ENCODE results near the gene CCDC127.
"Not testable (repeated sequence)": the region's sequence is repeated elsewhere in the genome, so short reads cannot be mapped to it uniquely, and the experiment has no call there.

CCDC127 gene, protein sequence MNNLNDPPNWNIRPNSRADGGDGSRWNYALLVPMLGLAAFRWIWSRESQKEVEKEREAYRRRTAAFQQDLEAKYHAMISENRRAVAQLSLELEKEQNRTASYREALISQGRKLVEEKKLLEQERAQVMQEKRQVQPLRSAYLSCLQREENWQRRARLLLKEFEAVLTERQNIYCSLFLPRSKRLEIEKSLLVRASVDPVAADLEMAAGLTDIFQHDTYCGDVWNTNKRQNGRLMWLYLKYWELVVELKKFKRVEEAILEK

DNA sequence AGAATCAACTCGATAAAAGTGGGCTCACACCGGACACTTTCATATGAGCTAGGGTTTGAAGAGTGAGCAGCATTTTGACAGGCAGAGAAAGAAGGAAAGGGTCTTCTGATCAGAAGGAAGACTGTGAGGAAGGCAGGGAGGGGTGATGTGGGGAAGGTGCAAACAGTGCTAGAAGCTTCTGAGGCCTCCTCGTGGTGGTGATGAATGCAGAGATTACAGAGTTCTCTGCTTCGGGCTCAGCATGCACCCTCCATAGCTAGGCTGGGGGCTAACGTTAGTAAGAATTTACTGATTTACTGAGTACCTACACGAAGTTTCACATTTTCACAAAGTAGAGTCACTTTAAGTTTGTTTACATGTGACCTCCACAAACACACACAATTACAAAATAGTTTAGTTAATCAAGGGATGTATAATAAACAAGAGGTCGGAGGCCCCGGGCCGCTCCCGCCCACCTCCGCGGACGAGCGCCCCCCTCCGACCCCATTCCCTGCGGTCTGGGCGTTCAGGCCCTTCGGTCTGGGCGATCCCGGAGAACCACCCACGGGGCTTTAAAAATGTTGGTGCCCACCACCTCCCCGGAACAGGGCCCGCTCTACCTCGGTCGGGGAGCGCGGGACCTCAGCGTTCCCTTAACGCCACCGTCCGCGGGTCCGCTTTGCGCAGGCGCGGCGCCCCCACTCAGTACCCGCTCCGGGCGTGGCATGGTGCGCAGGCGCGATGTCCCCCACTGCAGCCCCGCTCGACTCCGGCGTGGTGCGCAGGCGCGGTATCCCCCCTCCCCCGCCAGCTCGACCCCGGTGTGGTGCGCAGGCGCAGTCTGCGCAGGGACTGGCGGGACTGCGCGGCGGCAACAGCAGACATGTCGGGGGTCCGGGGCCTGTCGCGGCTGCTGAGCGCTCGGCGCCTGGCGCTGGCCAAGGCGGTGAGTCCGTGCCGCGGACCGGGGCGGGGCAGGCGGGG lies at the start of gene CCDC127, which contains the start of gene SDHA:
Gene CCDC127 (minus strand): TSS at position 660 of the 963 bp plus-strand sequence. CDS start 1,304 bp downstream, outside the sequence.
Gene SDHA (plus strand): TSS at position 827 of the 963 bp plus-strand sequence. CDS start 36 bp downstream, at position 863.
- peak; percentile 86 for DNase-seq (ENCODE audit: low spot score)

DNA sequence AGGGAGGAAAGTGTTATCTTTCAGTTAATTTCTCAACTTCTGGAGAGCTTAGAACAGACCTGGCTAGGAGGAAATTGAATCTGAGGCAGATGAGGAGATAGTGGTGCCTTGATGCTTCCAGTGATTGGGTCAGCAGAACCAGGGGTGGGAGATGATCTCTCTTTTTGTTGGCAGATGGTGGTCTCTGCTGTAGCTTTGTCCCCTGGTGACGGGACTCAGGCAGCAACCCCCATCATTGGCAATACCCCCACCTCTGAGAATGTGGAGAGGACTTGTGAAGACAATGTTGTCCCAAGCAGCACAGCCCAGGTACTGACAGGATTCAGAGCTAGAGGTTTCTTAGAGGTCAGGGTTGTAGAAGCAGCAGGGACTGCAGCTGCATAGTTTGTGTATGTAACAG lies 49.8 kb upstream of the CCDC127 start:
- DNase-seq (ENCODE audit: low spot score), result no peak

DNA sequence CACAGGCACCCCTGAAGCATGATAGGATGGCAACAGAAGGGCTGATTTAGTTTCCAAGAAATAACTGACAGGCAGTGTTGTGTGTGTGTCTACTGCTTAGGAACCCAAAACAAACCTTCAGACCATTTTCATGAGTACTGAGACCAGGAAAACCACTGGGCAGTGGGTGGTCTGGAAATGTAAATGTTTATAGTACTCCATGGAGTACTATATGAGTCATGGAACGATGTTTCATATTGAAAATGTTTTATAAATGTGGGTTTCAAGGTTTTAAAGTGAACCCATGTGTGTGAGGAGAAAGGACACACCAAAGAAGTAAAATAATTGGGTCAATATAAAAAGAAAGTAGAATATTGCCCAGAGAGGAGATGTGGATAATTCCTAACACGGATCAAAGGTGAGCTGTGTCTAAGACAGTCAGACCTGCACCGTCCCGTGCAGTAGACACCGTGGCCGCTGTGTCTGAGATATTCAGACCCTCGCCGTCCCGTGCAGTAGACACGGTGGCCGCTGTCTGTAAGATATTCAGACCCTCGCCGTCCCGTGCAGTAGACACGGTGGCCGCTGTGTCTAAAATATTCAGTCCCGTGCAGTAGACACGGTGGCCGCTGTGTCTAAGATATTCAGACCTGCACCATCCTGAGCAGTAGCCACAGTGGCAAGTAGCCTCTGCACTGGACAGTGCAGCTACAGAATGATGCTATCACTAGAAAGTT lies 48.5 kb upstream of the CCDC127 start:
- not testable (repeated sequence) for DNase-seq (ENCODE audit: low spot score)

DNA sequence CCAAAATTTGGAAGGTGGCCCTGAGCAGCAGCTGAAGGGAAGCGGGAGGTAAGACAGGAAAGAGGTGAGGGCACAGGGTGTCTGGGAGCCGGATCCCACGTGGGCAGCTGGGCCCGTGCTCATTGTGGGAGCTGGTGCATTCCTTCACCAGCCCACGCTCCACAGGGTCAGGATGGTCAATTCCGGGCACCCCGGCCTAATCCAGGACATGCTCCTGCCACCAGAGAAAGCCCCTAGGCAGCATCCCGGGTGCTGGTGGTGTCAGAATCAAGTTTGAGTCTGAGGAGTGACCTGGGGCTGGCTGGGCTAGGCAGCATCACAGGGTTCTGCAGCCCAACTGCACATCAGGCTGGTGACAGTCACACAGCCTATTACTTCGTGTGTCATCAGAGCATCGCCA lies 46.4 kb upstream of the CCDC127 start:
- DNase-seq (ENCODE audit: low spot score), result no peak

DNA sequence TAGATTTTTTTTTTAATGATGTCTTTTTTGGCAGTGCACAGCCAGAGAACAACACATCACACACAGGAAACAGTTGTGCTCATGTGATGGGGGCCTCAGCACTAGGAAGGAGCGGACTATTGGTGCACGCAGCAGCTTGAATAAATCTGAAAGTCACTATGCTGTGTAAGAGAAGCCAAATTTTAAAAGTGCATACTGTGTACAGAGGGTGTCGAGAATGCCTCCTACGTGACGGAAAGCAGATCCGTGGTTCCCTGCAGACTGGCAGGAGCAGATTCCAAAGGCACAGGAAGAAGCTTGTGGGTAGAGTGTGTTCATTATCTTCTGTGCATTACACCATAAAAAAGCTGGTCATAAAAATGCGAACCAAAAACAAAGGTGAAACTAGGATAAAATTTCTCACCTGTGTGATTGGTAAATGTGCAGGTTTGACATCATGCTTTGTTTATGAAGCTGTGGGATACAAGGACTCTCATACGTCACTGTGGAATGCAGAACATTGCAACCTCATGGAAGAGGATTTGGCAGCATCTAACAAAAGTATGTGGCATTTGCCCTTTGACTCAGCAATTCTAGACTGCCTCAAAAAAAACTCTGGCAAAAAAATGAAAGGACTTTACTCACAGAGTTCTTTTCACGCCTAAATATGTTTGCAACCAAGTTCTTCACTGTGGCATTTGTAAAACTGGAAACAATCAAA lies 45.5 kb upstream of the CCDC127 start:
- DNase-seq (ENCODE audit: low spot score), result not testable (repeated sequence)

DNA sequence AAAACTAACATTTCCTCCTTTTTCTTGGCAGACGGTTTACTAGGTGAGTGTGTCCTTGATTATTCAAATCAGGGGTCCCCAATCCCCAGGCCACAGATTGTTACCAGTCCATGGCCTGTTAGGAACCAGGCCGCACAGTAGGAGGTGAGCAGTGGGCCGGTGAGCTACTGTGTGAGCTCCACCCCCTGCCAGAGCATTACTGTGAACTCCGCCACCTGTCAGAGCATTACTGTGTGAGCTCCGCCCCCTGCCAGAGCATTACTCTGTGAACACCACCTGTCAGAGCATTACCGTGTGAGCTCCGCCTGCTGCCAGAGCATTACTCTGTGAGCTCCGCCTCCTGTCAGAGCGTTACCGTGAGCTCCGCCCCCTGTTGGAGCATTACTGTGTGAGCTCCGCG lies 39.2 kb upstream of the CCDC127 start:
- DNase-seq (ENCODE audit: low spot score), result no peak

DNA sequence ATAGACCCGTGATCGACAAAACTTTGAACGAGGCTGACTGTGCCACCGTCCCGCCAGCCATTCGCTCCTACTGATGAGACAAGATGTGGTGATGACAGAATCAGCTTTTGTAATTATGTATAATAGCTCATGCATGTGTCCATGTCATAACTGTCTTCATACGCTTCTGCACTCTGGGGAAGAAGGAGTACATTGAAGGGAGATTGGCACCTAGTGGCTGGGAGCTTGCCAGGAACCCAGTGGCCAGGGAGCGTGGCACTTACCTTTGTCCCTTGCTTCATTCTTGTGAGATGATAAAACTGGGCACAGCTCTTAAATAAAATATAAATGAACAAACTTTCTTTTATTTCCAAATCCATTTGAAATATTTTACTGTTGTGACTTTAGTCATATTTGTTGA lies 38.4 kb upstream of the CCDC127 start:
- DNase-seq (ENCODE audit: low spot score), result not testable (repeated sequence)

DNA sequence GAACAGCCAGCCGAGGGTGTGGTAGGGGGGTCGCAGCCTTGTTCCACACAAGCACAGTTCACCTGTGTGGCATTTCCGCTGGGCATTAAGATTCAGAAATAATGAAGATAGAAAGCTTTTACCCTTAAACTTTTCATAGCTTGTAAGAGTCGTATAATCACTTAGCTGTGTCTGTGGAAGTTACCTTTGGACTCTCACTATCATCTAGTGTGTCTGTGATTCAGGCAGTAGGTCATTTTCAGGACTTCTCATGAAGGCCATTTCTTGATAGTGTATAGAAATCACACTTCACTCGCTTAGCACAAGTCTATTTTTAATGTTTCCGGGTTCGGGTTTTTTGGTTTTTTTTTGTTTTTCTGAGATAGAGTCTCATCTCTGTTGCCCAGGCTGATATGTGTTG lies 37.2 kb upstream of the CCDC127 start:
- DNase-seq (ENCODE audit: low spot score), result not testable (repeated sequence)

DNA sequence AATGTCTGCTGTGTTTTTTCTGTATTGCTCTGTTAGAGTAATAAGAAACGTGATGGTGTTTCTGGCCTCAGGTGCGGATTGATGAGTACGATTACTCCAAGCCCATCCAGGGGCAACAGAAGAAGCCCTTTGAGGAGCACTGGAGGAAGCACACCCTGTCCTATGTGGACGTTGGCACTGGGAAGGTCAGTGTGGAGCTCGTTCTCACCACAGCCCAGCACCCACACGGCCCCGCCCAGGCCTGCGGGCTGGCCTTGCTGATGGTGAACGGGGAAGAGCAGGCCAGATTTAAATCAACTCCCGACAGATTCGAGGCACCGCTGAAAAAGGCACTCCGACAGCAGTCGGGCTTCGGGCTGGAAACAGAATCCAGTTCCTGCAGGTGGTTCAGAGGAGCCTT lies 36.4 kb upstream of the CCDC127 start:
- DNase-seq (ENCODE audit: low spot score), result not testable (repeated sequence)

DNA sequence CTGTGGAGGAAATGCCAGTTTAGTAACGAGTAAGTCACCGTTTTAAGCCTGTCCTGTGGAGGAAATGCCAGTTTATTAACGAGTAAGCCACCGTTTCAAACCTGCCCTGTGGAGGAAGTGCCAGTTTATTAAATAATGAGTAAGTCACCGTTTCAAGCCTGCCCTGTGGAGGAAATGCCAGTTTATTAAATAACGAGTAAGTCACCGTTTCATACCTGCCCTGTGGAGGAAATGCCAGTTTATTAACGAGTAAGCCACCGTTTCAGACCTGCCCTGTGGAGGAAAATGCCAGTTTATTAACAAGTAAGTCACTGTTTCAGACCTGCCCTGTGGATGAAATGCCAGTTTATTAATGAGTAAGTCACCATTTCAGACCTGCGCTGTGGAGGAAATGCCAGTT lies 34.6 kb upstream of the CCDC127 start:
- no peak for DNase-seq (ENCODE audit: low spot score)

DNA sequence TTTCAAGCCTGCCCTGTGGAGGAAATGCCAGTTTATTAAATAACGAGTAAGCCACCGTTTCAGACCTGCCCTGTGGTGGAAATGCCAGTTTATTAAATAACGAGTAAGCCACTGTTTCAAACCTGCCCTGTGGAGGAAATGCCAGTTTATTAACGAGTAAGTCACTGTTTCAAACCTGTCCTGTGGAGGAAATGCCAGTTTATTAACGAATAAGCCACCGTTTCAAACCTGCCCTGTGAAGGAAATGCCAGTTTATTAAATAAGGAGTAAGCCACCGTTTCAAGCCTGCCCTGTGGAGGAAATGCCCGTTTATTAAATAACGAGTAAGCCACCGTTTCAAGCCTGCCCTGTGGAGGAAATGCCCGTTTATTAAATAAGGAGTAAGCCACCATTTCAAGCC lies 34.0 kb upstream of the CCDC127 start:
- DNase-seq (ENCODE audit: low spot score), result not testable (repeated sequence)

DNA sequence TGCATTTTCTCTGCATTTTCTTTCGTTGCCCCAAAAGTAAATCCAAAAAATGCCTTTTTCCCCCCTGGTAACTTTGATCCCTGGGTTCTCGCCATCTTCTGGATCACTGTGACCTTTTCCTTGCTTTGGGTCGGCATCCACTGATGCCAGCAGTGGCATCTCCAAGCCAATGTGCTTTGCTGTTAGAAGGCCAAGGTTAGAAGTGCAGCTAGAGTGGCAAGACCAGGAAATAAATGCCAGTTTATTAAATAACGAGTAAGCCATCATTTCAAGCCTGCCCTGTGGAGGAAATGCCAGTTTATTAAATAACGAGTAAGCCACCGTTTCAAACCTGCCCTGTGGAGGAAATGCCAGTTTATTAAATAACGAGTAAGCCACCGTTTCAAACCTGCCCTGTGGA lies 33.6 kb upstream of the CCDC127 start:
- DNase-seq (ENCODE audit: low spot score), result not testable (repeated sequence)

DNA sequence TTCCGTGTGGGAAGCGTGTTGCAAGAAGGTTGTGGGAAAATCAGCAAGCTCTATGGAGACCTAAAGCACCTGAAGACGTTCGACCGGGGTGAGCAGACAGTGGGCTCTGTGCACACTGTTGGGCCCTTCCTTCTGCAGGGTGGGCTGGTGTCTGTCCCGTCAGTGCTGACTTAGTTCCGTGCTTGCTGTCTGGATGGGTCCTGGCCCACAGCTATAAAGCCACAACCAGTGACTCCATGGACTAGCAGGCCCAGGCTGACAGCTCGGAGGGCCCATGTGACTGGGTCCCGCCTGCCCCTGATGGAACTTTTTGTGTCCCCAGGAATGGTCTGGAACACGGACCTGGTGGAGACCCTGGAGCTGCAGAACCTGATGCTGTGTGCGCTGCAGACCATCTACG lies 33.1 kb upstream of the CCDC127 start:
- not testable (repeated sequence) for DNase-seq (ENCODE audit: low spot score)

DNA sequence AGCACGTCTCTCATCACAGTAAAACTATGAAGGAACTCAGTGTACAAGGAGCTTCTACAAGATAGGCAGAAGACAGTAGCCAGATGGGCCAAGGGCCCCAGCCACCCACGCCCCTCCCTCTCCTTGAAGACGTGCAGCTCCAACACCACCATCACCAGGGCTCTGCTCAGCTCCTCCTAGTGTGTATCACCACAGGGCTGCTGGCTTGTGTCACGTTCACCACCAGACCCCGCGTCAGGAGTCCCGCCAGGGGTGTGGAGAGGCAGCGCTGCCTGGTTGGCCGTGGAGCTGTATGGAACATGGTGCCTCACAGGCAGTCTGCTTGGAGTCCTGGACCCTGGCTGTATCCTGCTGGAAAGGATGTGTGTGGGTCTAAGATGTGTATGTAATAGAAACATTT lies 32.4 kb upstream of the CCDC127 start:
- not testable (repeated sequence) for DNase-seq (ENCODE audit: low spot score)

DNA sequence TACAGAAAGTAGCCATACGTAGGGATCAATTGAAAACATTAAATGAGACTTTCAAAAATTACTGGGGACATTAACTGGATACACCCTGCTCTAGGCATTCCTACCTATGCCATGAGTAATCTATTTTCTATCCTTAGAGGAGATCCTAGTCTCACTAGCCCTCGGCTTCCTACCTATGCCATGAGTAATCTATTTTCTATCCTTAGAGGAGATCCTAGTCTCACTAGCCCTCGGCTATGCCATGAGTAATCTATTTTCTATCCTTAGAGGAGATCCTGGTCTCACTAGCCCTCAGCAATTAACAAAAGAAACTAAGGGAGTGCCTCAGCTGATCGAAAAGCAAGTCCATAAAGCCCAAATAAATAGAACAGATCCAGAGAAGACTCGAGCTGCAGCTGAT lies 27.8 kb upstream of the CCDC127 start:
- DNase-seq (ENCODE audit: low spot score), result not testable (repeated sequence)

DNA sequence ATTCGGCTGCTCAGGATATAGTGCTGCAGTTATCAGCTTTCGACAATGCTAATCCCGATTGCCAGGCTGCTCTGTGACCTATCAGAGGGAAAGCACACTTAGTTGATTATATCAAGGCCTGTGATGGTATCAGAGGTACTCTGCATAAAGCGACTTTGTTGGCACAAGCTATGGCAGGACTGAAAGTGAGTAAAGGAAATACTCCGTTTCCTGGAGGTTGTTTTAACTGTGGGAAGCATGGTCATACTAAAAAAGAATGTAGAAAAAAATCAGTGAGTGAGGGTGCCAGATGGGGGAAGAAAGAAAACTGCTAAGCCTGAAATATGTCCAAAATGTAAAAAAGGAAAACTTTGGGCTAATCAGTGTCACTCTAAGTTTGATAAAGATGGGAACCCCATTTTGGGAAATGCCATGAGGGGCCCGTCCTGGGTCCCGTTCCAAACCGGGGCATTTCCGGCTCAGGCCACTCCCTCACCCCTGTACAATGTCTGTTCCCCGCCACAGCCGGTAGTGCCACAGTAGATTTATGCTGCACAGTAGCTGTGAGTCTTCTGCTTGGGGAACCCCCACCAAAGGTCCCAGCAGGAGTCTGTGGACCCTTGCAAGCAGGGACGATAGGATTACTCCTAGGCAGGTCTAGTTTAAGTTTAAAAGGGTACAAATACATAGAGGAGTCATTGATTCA lies 25.9 kb upstream of the CCDC127 start:
- not testable (repeated sequence) for DNase-seq (ENCODE audit: low spot score)

DNA sequence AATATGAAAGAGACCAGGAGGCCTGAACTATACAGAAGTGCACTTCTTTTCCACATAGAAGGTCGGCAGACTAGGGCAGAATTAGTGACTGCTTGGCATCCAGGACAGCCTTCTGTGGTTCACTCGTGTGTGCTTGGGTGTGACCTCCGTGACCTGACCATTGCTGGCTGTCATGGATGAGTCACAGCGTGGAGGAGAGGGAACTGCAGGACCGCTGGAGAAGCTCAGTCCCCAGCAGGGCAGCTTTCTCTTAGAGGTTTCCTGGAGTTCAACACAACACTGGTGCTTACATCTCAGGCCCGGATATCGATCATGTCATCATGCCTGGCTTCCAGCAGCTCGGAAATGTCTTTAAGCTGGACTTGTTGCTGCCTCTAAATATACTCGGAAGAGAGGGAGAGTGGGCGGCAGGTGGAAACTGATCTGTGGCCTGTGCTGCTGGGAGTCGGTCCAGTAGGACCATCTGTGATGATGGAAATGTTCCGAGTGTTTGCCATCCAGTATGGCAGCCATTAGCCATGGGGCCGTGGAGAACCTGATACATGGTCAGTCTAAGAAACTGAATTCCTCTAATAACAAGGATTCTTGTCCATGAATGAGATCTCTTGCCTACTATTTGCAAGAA lies 23.2 kb upstream of the CCDC127 start:
- DNase-seq (ENCODE audit: low spot score), result not testable (repeated sequence)

DNA sequence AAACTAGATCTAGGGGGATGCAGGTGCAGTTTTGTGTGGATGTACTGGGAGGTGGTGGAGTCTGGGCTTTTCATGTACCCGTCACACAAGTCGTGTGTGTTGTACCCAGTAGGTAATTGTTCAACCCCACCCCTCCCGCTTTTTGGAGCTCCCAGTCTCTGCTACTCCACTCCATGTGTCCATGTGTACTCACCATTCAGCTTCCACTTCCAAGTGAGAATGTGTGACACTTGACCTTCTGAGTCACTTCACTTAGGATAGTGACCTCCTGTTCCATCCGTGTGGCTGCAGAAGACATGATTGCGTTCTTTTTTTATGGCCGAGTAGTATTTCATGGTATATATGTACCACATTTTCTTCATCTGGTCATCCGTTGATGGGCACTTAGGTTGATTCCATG lies 22.6 kb upstream of the CCDC127 start:
- not testable (repeated sequence) for DNase-seq (ENCODE audit: low spot score)

DNA sequence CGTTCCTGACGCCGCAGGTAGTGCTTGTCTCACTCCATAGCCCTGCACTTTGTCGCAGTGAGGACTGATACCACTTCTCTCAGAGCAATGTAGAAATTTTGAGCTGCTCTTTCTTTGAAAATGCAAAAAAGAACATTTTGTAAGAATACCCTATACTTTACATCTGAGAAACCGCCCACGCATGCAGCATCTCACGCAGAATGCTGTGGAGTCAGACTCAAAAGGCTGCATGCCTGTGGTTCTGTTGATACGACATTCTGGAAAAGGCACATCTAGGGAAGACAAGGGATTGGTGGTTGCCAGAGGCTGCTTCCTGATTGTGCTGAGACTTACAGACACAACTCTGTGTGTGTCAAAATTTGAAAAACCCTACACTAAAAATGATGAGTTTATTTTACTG lies 20.0 kb upstream of the CCDC127 start:
- not testable (repeated sequence) for DNase-seq (ENCODE audit: low spot score)

DNA sequence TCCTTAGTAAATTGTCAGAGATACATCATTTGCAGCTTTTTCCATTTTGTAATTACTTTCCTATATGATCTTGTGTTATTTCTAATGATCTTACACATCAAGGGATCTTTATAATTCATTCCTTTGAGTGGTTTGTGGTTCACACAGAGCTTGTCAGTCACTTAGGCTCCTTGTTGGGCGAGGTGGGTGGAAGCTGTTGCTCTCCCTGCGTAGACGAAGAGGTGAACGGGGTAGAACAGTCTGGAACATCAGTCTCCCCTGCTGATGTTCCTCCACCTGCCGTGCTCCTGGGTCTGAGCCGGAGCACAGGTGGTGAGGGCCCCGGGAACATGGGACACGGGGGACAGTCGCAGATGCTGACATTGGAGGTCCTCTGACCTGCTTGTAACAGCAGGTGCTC lies 17.6 kb upstream of the CCDC127 start:
- not testable (repeated sequence) for DNase-seq (ENCODE audit: low spot score)

DNA sequence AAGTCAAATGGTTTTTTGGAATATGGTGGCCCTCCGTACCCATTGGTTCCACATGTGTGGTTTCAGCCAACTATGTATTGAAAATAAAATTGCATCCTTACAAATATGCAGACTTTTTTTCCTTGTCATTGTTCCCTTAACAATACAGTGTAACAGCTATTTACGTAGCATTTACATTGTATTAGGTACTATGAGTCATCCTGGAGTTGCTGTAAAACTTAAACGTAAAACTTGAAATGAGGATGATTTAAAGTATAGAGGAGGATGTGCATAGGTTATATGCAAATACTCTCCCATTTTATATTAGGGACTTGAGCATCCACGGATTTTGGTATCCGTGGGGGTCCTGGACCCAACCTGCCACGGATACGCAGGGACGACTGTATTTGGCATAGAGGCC lies 16.5 kb upstream of the CCDC127 start:
- DNase-seq (ENCODE audit: low spot score), result no peak

Measured in hematopoietic multipotent progenitor cell treated with erythropoietin and hydrocortisone succinate and interleukin-3 and kit ligand, for 15 days (in vitro differentiated cells).